Gastrocnemius medialis (tissue), 4 donors: ENCODE results near the gene ALG11. TPM values are rescaled to one million over a fixed set of nuclear protein-coding genes. Genes with fewer than 3 reads are reported as not detected.

Experiments
- ATAC-seq, 2 donors: fragments of 150-250 bp; one replicate each; pipeline ENCODE4 v1.9.1; 2016
- DNase-seq, 2 donors: peaks; one replicate each; pipeline ENCODE4 v3.0.0-alpha.2; 2019
- H3K27ac ChIP-seq, 4 donors: fragments of 200-600 bp; sonication (generic); 1 replicate in 1 of 4; 2 replicates in 3 of 4; pipeline ENCODE4 v1.5.1; 2016 to 2018; ENCODE audit warnings: mild to moderate bottlenecking in 2 of 4, moderate library complexity in 1 of 4
- H3K27me3 ChIP-seq, 3 donors: fragments of 200-600 bp; sonication (generic) in 2 of 3; 1 replicate in 1 of 3; 2 replicates in 2 of 3; pipeline versions ENCODE4 v1.5.1 to v1.6.0; 2016 to 2019; ENCODE audit warnings: mild to moderate bottlenecking in 1 of 3, moderate library complexity in 1 of 3
- H3K36me3 ChIP-seq, 2 donors: fragments of 200-600 bp; sonication (generic) in 1 of 2; one replicate each; pipeline ENCODE4 v1.5.1; 2017 to 2018
- H3K4me1 ChIP-seq, 2 donors: fragments of 200-600 bp; sonication (generic) in 1 of 2; one replicate each; pipeline ENCODE4 v1.5.1; 2016 to 2017; ENCODE audit warnings: mild to moderate bottlenecking in 2 of 2
- H3K4me3 ChIP-seq, 4 donors: fragments of 200-600 bp; sonication (generic) in 3 of 4; 1 replicate in 1 of 4; 2 replicates in 3 of 4; pipeline ENCODE4 v1.5.1; 2016 to 2019; ENCODE audit warnings: mild to moderate bottlenecking in 2 of 4
- H3K9me3 ChIP-seq, 3 donors: fragments of 200-600 bp; sonication (generic) in 2 of 3; 1 replicate in 1 of 3; 2 replicates in 2 of 3; pipeline ENCODE4 v1.5.1; 2016 to 2019
- POLR2A ChIP-seq, 2 donors: fragments of 450-650 bp; IDR thresholded peaks; one replicate each; pipeline ENCODE4 v1.6.1; 2017; ENCODE audit warnings: antibody characterized with exemption in 2 of 2, mild to moderate bottlenecking in 2 of 2, moderate library complexity in 2 of 2
- in situ Hi-C, 4 donors: fragments of 200-750 bp; cut with MboI; loops; one replicate each; pipeline versions ENCODE4 v1.15.0 to v1.8.0; 2017; ENCODE audit warnings: low sequenced_read_pairs in 4 of 4
- intact Hi-C: fragments of 100-400 bp; cut with DNase I; formaldehyde crosslinking; loops from one replicate; pipeline ENCODE4 v1.15.1; 2023; ENCODE audit warnings: low total_unique reads
- total RNA-seq, 4 donors: library from RNA; depleted of rRNA; stranded (reverse); fragments of >200 nt; gene quantifications; one replicate each; pipeline versions ENCODE4 v1.1.0 to v1.2.3, GENCODE V29; 2016
- TF ChIP-seq, protein P1 (sequence below), 5 experiments: fragments of 450-650 bp in 3 of 5; fragments of 200-600 bp in 2 of 5; sonication (generic) in 2 of 5; IDR thresholded peaks in 4 of 5; conservative IDR thresholded peaks in 1 of 5; 1 replicate in 4 of 5; 2 replicates in 1 of 5; pipeline ENCODE4 v1.5.1; 2016 to 2019; ENCODE audit warnings: antibody characterized with exemption in 5 of 5, mild to moderate bottlenecking in 3 of 5, moderate library complexity in 3 of 5

ALG11 gene
- total RNA-seq, 4 donors from 2014 or later, result 8.9 to 14.2 (median 10.1) TPM

GRCh38 chr13:51997186-51997585 is 15.0 kb upstream of the ALG11 start:
- peaks cover 30 to 40% of the 10 kb centered on the region in 2 donors for H3K4me1 ChIP-seq
- H3K9me3 ChIP-seq, result no peaks in the 10 kb centered on the region
- no peak overlapping the region for H3K4me3 ChIP-seq
- no peaks in the 10 kb centered on the region for H3K27me3 ChIP-seq
- no peak overlapping the region for H3K27ac ChIP-seq
- H3K36me3 ChIP-seq, result no peaks in the 10 kb centered on the region
- in situ Hi-C loops, result no loop called here
- no peak for TF ChIP-seq POLR2A (IDR thresholded peaks at IDR 0.05)
- TF ChIP-seq, protein P1, sequence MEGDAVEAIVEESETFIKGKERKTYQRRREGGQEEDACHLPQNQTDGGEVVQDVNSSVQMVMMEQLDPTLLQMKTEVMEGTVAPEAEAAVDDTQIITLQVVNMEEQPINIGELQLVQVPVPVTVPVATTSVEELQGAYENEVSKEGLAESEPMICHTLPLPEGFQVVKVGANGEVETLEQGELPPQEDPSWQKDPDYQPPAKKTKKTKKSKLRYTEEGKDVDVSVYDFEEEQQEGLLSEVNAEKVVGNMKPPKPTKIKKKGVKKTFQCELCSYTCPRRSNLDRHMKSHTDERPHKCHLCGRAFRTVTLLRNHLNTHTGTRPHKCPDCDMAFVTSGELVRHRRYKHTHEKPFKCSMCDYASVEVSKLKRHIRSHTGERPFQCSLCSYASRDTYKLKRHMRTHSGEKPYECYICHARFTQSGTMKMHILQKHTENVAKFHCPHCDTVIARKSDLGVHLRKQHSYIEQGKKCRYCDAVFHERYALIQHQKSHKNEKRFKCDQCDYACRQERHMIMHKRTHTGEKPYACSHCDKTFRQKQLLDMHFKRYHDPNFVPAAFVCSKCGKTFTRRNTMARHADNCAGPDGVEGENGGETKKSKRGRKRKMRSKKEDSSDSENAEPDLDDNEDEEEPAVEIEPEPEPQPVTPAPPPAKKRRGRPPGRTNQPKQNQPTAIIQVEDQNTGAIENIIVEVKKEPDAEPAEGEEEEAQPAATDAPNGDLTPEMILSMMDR (IDR thresholded peaks at IDR 0.05 in 4 of 5, conservative IDR thresholded peaks at IDR 0.05 in 1 of 5), result no peak
- DNase-seq (no peak), ATAC-seq (no peak)
- intact Hi-C loops, result no loop called here

- intact Hi-C loops, result no loop called here
- in situ Hi-C loops, result no loop called here
Measured at GRCh38 chr13:51997641-51998330, 14.4 kb upstream of the ALG11 start.

DNA sequence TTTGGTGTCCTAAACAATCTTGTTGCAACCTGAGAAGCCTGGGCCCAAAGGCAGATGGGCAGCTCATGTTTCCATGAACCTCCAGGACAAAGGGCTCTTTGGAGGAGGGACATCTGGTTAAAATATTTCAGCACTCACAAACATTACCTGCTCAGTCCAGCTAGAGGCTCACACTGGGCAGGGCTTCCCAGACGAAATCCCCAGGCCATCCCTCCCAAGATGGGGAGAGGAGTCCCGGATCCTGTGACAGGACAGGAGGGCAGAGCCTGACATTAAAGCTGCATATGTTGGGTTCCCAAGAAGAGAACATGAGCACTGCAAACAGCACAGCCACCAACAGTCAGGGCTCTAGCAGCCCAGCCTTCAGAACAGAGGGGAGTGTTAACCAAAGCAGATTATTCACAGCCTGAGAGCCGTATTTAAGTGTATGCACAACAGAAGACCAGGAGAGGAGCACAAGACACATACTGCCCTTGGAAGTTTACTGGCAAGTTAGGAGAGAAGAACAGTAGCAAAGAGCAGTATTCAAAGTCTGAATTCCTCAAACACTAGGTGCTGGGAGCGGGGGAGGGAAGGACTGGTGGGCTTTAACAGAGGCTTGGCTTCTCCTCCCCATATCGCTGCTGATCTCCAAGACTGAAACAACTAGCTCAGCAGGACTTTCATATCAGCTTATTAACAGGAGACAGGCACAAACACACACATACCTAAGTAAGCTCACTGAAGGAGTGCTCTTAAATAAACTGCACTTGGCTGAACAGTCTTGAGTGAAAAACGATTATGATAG is 13.3 kb upstream of the ALG11 start:
- H3K4me1 ChIP-seq, result peaks cover 33 to 45% of the 10 kb centered on the region in 2 donors
- H3K27ac ChIP-seq, result peak overlapping the region in 1 of 4 donors; percentile 45
- intact Hi-C loops, result no loop called here
- TF ChIP-seq, protein P1 (IDR thresholded peaks at IDR 0.05 in 4 of 5, conservative IDR thresholded peaks at IDR 0.05 in 1 of 5), result no peak
- no peak for TF ChIP-seq POLR2A (IDR thresholded peaks at IDR 0.05)
- no peaks in the 10 kb centered on the region for H3K27me3 ChIP-seq
- no peak for DNase-seq
- H3K9me3 ChIP-seq, result no peaks in the 10 kb centered on the region
- in situ Hi-C loops, result no loop called here
- H3K4me3 ChIP-seq, result peak overlapping the region in 1 of 4 donors; percentile 21
- H3K36me3 ChIP-seq, result no peaks in the 10 kb centered on the region
- peak in 1 of 2 donors; percentile 28 for ATAC-seq

More at GRCh38 chr13:51997641-51998330, 14.4 kb upstream of the ALG11 start:
- Histone ChIP-seq H3K4me1 (peaks cover 30 to 40% of the 10 kb centered on the region in 2 donors), H3K4me3 (no peak overlapping the region), H3K36me3 (no peaks in the 10 kb centered on the region), H3K27me3 (no peaks in the 10 kb centered on the region), H3K9me3 (no peaks in the 10 kb centered on the region), H3K27ac (no peak overlapping the region)
- no peak for ATAC-seq
- no peak for DNase-seq
- no peak for TF ChIP-seq POLR2A (IDR thresholded peaks at IDR 0.05)
- TF ChIP-seq, protein P1 (IDR thresholded peaks at IDR 0.05 in 4 of 5, conservative IDR thresholded peaks at IDR 0.05 in 1 of 5), result no peak

DNA sequence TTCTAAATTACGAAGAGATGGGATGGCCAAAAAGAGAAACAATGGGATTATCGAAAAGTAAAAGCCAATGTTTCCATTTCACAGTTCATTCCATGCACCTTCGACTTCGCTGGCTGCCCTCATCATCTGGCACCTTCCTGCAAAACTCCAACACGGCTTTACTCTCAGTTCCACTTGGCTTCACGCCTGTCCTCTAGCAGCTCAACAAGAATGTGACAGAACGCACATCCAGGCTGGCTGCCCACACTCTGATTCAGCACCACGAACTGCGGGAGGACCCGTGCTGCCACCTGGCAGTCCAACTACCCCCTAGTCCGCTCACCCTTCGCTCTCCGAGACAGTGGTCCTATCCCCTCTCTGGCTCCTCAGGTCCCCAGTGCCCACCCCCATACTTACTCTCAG is 12.7 kb upstream of the ALG11 start:
- peak; percentile 67 for DNase-seq
- ATAC-seq, result peak; percentile 71 to 77
- in situ Hi-C loops (no loop called here), intact Hi-C loops (no loop called here)
- H3K4me1 ChIP-seq, result peaks cover 33 to 45% of the 10 kb centered on the region in 2 donors
- H3K9me3 ChIP-seq, result no peaks in the 10 kb centered on the region
- H3K4me3 ChIP-seq, result peak overlapping the region in 2 of 4 donors; percentile 21
- peak overlapping the region in 1 of 4 donors; percentile 48 for H3K27ac ChIP-seq
- no peak for TF ChIP-seq POLR2A (IDR thresholded peaks at IDR 0.05)
- TF ChIP-seq, protein P1 (IDR thresholded peaks at IDR 0.05 in 4 of 5, conservative IDR thresholded peaks at IDR 0.05 in 1 of 5), result no peak
- H3K36me3 ChIP-seq, result no peaks in the 10 kb centered on the region
- no peaks in the 10 kb centered on the region for H3K27me3 ChIP-seq
